Ishikawa (cell line): Measurements from ENCODE around the gene RFNG.

Experiments
- CEBPB ChIP-seq: IDR thresholded peaks from 2 replicates; pipeline ENCODE4 v1.6.1; 2012
- CREB1 ChIP-seq: IDR thresholded peaks from 2 replicates; pipeline ENCODE4 v1.6.1; 2012; ENCODE audit warnings: low read depth
- EGR1 ChIP-seq: IDR thresholded peaks from 2 replicates; pipeline ENCODE4 v1.6.1; 2012
- EP300 ChIP-seq: IDR thresholded peaks from 2 replicates; pipeline ENCODE4 v1.6.1; 2012; ENCODE audit warnings: borderline replicate concordance
- FOXM1 ChIP-seq: IDR thresholded peaks from 2 replicates; pipeline ENCODE4 v1.6.1; 2012; ENCODE audit warnings: low read depth, borderline replicate concordance
- NFIC ChIP-seq: IDR thresholded peaks from 2 replicates; pipeline ENCODE4 v1.6.1; 2012
- RAD21 ChIP-seq: IDR thresholded peaks from 2 replicates; pipeline ENCODE4 v1.6.1; 2012; ENCODE audit warnings: low read depth
- TAF1 ChIP-seq: IDR thresholded peaks from 2 replicates; pipeline ENCODE4 v1.6.1; 2012; ENCODE audit warnings: low read depth, mild to moderate bottlenecking
- TCF12 ChIP-seq: IDR thresholded peaks from 2 replicates; pipeline ENCODE4 v1.6.1; 2012; ENCODE audit warnings: low read depth
- TEAD4 ChIP-seq: IDR thresholded peaks from 2 replicates; pipeline ENCODE4 v1.6.1; 2012
- YY1 ChIP-seq: IDR thresholded peaks from 2 replicates; pipeline ENCODE4 v1.6.1; 2012; ENCODE audit warnings: low read depth
- ZBTB7A ChIP-seq: IDR thresholded peaks from 2 replicates; pipeline ENCODE4 v1.6.1; 2012; ENCODE audit warnings: low read depth
- TF ChIP-seq, protein P1 (sequence below): IDR thresholded peaks from 2 replicates; pipeline ENCODE4 v1.6.1; 2012; ENCODE audit warnings: low read depth, mild to moderate bottlenecking
- TF ChIP-seq, protein P2 (sequence below): IDR thresholded peaks from 2 replicates; pipeline ENCODE4 v1.6.1; 2012
- TF ChIP-seq, protein P3 (sequence below): IDR thresholded peaks from 2 replicates; pipeline ENCODE4 v1.6.1; 2012

The RFNG gene

DNA sequence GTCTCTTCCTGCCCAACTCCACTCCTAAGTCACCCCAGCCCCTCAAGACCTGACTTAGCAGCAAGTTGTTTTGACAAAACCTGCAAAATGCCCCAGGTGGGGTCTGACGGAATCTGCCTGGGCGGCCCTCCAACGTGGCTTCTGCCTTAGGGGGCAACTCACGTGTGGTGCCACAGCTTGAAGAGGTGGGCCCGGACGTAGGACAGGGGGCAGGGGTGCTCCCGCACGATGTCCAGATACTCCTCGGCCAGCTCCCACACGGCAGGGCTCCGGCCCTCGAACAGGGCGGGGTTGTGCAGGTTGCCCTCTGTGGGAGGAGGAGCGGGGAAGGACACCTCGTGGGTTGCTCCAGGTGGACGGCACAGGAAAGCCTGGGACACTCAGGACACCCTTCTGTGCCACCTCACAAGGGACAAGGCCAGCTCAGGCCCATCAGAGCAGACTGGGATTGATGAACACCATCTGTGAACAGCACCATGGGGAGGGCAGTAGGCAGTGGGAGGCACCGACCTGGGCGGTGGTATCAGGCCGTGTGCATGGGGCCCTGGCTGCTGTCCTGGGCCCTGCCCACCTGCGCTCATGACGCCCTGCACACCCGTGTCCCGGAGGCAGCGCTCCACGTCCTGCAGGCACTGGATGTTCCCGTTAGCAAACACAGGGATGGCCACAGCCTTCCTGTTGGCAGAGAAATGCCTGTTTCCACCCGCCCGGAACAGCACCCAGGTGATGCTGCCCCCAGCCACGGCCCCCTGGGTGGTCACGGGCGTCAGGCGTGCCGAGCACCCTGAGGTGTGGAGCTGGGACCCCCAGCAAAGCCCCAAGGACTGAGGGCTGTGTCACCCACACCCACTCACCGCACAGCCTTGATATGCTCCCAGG, 9.7 kb upstream of the RFNG start:
- TF ChIP-seq, protein P1, sequence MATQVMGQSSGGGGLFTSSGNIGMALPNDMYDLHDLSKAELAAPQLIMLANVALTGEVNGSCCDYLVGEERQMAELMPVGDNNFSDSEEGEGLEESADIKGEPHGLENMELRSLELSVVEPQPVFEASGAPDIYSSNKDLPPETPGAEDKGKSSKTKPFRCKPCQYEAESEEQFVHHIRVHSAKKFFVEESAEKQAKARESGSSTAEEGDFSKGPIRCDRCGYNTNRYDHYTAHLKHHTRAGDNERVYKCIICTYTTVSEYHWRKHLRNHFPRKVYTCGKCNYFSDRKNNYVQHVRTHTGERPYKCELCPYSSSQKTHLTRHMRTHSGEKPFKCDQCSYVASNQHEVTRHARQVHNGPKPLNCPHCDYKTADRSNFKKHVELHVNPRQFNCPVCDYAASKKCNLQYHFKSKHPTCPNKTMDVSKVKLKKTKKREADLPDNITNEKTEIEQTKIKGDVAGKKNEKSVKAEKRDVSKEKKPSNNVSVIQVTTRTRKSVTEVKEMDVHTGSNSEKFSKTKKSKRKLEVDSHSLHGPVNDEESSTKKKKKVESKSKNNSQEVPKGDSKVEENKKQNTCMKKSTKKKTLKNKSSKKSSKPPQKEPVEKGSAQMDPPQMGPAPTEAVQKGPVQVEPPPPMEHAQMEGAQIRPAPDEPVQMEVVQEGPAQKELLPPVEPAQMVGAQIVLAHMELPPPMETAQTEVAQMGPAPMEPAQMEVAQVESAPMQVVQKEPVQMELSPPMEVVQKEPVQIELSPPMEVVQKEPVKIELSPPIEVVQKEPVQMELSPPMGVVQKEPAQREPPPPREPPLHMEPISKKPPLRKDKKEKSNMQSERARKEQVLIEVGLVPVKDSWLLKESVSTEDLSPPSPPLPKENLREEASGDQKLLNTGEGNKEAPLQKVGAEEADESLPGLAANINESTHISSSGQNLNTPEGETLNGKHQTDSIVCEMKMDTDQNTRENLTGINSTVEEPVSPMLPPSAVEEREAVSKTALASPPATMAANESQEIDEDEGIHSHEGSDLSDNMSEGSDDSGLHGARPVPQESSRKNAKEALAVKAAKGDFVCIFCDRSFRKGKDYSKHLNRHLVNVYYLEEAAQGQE = no peak
- TF ChIP-seq YY1 = no peak
- TF ChIP-seq, protein P2, sequence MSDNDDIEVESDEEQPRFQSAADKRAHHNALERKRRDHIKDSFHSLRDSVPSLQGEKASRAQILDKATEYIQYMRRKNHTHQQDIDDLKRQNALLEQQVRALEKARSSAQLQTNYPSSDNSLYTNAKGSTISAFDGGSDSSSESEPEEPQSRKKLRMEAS = no peak
- no peak for TF ChIP-seq TAF1
- no peak for TF ChIP-seq NFIC
- TF ChIP-seq EGR1 = no peak
- no peak for TF ChIP-seq CEBPB

DNA sequence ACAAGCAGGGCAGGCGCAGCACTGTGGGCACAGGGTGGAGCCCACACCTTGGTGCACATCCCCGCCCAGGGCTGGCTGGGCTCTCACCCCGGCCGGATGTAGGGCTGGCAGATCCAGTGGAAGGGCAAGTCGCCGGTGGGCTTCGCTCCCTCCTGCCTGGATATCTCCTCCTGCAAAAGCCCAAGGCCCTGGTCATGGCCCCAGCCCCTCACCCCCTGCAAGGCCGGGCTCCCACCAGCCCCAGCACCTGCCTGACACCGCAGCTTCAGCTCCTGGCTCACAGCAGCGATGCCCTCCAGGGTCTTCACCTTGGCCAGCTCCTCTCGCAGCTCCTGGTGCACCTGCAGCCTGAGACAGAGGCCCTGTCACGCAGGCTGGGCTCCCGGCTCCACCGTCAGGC, 9.0 kb upstream of the RFNG start:
- TF ChIP-seq, protein P3, sequence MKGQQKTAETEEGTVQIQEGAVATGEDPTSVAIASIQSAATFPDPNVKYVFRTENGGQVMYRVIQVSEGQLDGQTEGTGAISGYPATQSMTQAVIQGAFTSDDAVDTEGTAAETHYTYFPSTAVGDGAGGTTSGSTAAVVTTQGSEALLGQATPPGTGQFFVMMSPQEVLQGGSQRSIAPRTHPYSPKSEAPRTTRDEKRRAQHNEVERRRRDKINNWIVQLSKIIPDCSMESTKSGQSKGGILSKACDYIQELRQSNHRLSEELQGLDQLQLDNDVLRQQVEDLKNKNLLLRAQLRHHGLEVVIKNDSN = no peak
- TF ChIP-seq TEAD4 (no peak), FOXM1 (no peak), NFIC (no peak), CREB1 (no peak), YY1 (no peak), TAF1 (no peak), EGR1 (no peak), CEBPB (no peak), TCF12 (no peak), RAD21 (no peak), EP300 (no peak), ZBTB7A (no peak)
- TF ChIP-seq, protein P2 = no peak
- TF ChIP-seq, protein P1 = no peak

DNA sequence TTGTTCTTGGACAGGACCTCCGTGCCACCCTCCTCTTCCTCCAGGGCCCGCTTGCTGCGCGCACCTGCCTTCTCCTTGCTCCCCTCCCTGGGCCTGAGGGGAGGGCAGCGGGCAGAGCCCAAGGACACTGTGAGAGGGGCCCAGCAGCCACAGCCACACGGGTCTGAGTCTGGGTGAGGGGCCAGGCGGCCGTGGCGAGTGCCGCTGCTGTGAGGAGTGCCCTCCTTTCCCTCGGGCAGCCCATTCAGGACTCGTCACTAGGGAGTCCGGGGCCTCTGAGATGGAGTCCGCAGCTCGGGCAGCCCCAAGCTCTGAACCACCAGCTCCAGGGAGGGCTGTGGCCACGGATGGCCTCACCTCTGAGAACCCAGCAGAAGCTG, 8.4 kb upstream of the RFNG start:
- TF ChIP-seq CEBPB (no peak), TCF12 (no peak), EP300 (no peak), TEAD4 (no peak)
- TF ChIP-seq, protein P1 = no peak
- TF ChIP-seq, protein P2 = no peak

DNA sequence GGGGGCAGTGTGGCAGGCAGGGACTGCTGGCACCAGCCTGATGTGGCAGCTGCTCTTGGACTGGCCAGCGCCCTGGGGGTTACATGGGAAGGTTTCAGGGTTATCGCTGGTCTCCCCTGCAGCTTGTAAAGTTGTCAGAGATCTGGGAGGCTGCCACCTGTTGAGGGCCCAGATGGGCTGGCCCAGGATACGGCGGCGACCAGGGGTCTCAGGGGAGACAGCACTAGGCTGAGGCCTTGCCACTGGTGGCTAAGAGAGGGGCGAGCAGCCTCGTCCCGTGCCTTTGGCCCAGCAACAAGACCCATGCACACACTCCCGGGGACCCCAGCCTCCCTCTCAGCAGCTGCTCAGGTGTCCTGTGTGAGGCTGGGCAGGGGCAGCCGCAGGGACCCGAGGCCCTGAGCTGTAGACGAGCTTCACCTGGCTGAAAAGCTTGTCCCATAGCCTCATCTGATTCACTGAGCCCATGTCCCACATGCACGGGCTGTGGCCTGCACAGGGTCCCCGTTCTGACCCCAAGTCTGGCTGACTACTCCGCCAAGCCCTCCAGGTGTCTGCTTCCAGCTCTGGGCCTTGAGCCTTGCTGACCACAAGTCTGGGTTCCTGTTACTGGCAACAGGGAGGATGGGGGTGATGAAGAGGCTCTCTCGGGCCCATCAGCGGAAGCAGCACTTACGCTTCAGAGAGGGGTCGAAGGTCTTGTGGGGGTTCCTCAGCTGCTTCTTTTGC, 7.8 kb upstream of the RFNG start:
- TF ChIP-seq NFIC = no peak
- TF ChIP-seq CREB1 = no peak
- TF ChIP-seq, protein P3 = no peak
- no peak for TF ChIP-seq TCF12
- no peak for TF ChIP-seq EP300
- TF ChIP-seq, protein P1 = no peak
